Measurements from ENCODE around the gene KLHL10.

Gene KLHL10

DNA sequence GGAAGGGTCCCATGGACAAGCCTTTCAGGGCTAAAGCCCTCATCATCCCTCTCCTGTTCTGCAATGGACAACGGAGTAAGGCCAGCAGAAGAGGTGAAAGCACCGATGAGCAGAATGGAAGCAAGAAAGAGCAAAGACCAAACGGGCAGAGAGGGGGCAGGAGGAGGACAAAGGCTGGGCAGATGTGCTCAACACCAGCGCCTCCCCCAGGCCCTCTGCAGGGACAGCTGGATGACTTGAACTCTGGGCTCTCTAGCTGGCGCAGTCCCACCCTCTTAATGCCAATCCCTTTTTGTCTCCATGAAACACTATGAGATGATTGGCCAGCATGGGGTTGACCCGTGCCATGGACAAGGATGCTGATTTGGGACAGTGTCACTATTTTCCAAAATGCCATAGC is 59.1 kb downstream of the KLHL10 start:
- no peak for DNase-seq

Measured in activated CD4-positive, alpha-beta T cell treated with anti-CD3 and anti-CD28 coated beads, Interleukin-2, amount 50 U/mL, for 1 hour (primary cell).